AG04449 (cell line): Measurements from ENCODE around the gene RRP8.

ENCODE experiments used
- CTCF ChIA-PET: fragments of 350-600 bp; formaldehyde crosslinking; extraction: SDS; loops from one replicate; lab custom pipeline; 2021; ENCODE audit warnings: antibody characterized with exemption; lab: Yijun Ruan, JAX
- POLR2A ChIA-PET: fragments of 400-600, 350-600 bp; formaldehyde crosslinking; extraction: SDS; loops from one replicate; lab custom pipeline; 2020; ENCODE audit warnings: antibody characterized with exemption, inconsistent platforms; lab: Yijun Ruan, JAX
- DNase-seq: peaks from one replicate; pipeline ENCODE4 v3.0.0-alpha.2; 2010; ENCODE audit warnings: low read depth, low spot score
- H3K4me3 ChIP-seq: 2 replicates; pipeline ENCODE4 v1.5.1; 2011; ENCODE audit warnings: low read depth, mild to moderate bottlenecking, control low read depth, low read length
- CTCF ChIP-seq: IDR thresholded peaks from one replicate; pipeline ENCODE4 v1.5.1; 2011; ENCODE audit warnings: mild to moderate bottlenecking, moderate library complexity, low read length, control low read depth, inconsistent platforms; ENCODE audit not compliant: insufficient read depth; ENCODE audit errors: missing control alignments

Gene RRP8

GRCh38 chr11:6630632-6631291 lies 27.3 kb upstream of the RRP8 start:
- ChIA-PET POLR2A (no interaction called here), CTCF (interaction anchor here (3.3 kb wide), 1 partner anchor 12 kb away, joined by 11 read pairs; the partner anchor contains the start of gene TPP1)
- DNase-seq = no peak
- no peak overlapping the region for H3K4me3 ChIP-seq
- no peak for TF ChIP-seq CTCF

- TF ChIP-seq CTCF = no peak
- no peak for DNase-seq
- no peak overlapping the region for H3K4me3 ChIP-seq
- ChIA-PET CTCF (interaction anchor here (3.3 kb wide), 1 partner anchor 11 kb away, joined by 11 read pairs; the partner anchor contains the start of gene TPP1), POLR2A (no interaction called here)
Observed at GRCh38 chr11:6629892-6630631, 26.6 kb upstream of the RRP8 start.

GRCh38 chr11:6629573-6629891 lies 26.1 kb upstream of the RRP8 start:
- H3K4me3 ChIP-seq = no peak overlapping the region
- TF ChIP-seq CTCF = no peak
- CTCF ChIA-PET = interaction anchor here (1.1 to 3.3 kb wide), 2 partner anchors 11 to 38 kb away, joined by 3 to 11 read pairs; partner anchors contain the start of gene TPP1
- DNase-seq = no peak
- POLR2A ChIA-PET = no interaction called here

GRCh38 chr11:6628526-6628925 lies 25.1 kb upstream of the RRP8 start:
- DNase-seq = no peak
- CTCF ChIA-PET = interaction anchor here (1.1 to 3.3 kb wide), 2 partner anchors 10 to 39 kb away, joined by 3 to 11 read pairs; partner anchors contain the start of gene TPP1
- TF ChIP-seq CTCF = no peak
- no peak overlapping the region for H3K4me3 ChIP-seq
- POLR2A ChIA-PET = no interaction called here

- no peak for TF ChIP-seq CTCF
- ChIA-PET POLR2A (interaction anchor here (0.8 kb wide), 1 partner anchor 9 kb away, joined by 3 read pairs; no protein-coding TSS in a partner anchor), CTCF (interaction anchor here (1.2 kb wide), 1 partner anchor 9 kb away, joined by 3 read pairs; the partner anchor contains the start of gene TPP1)
- DNase-seq = no peak
- H3K4me3 ChIP-seq = no peak overlapping the region
Observed at GRCh38 chr11:6627762-6628241, 24.4 kb upstream of the RRP8 start.
